Hepatocyte (in vitro differentiated cells): ENCODE data around the gene WASF2.

Source experiments
- CTCF ChIP-seq: fragments of 200-600 bp; sonication (generic); IDR thresholded peaks from 2 replicates; pipeline ENCODE4 v1.5.1; 2016; ENCODE audit warnings: antibody characterized with exemption, mild to moderate bottlenecking; ENCODE audit not compliant: poor library complexity
- EZH2 ChIP-seq: fragments of 200-600 bp; sonication (generic); IDR thresholded peaks from 2 replicates; pipeline ENCODE4 v1.6.1; 2016; ENCODE audit warnings: antibody characterized with exemption, mild to moderate bottlenecking, borderline replicate concordance
- EZH2phosphoT487 ChIP-seq: fragments of 200-600 bp; sonication (generic); IDR thresholded peaks from one replicate; pipeline ENCODE4 v1.6.1; 2018; ENCODE audit warnings: antibody characterized with exemption, mild to moderate bottlenecking, low read depth, moderate library complexity; ENCODE audit not compliant: unreplicated experiment, severe bottlenecking

- TF ChIP-seq CTCF (peak; percentile 43), EZH2phosphoT487 (no peak), EZH2 (no peak)
Measured at GRCh38 chr1:27522432-27523336, 32.7 kb upstream of the WASF2 start.
